Loucy (cell line): ENCODE results near the gene HUNK.

Source experiments
- H2AFZ ChIP-seq: fragments of 200-600 bp; sonication (generic); 2 replicates; pipeline ENCODE4 v1.6.0; 2016; ENCODE audit warnings: antibody characterized with exemption, mild to moderate bottlenecking, low read length, moderate library complexity
- H3F3A ChIP-seq: fragments of 200-600 bp; 2 replicates; pipeline ENCODE4 v1.6.0; 2016; ENCODE audit warnings: antibody characterized with exemption, low read depth, mild to moderate bottlenecking
- H3K27me3 ChIP-seq: fragments of 200-600 bp; sonication (generic); 2 replicates; pipeline ENCODE4 v1.6.1; 2014; ENCODE audit warnings: low read length, mild to moderate bottlenecking; ENCODE audit not compliant: insufficient read depth, poor library complexity, severe bottlenecking
- H3K36me3 ChIP-seq: fragments of 200-600 bp; sonication (generic); 2 replicates; pipeline ENCODE4 v1.6.1; 2016; ENCODE audit warnings: low read length; ENCODE audit not compliant: insufficient read depth
- H3K4me1 ChIP-seq: fragments of 200-600 bp; sonication (generic); 2 replicates; pipeline ENCODE4 v1.5.1; 2014; ENCODE audit warnings: low read length, mild to moderate bottlenecking; ENCODE audit not compliant: insufficient read depth, poor library complexity, severe bottlenecking
- H3K4me2 ChIP-seq: fragments of 200-600 bp; sonication (generic); 2 replicates; pipeline ENCODE4 v1.6.0; 2014; ENCODE audit warnings: antibody characterized with exemption, low read length, low read depth, mild to moderate bottlenecking; ENCODE audit not compliant: poor library complexity, severe bottlenecking
- H3K4me3 ChIP-seq: fragments of 200-600 bp; sonication (generic); 2 replicates; pipeline ENCODE4 v1.5.1; 2014; ENCODE audit warnings: low read length, mild to moderate bottlenecking, mixed read lengths; ENCODE audit not compliant: poor library complexity, severe bottlenecking
- H3K79me2 ChIP-seq: fragments of 200-600 bp; sonication (generic); 2 replicates; pipeline ENCODE4 v1.6.1; 2014; ENCODE audit warnings: low read length; ENCODE audit not compliant: insufficient read depth
- H3K9ac ChIP-seq: fragments of 200-600 bp; sonication (generic); 2 replicates; pipeline ENCODE4 v1.6.0; 2014; ENCODE audit warnings: mild to moderate bottlenecking, low read depth, low read length, moderate library complexity; ENCODE audit not compliant: poor library complexity, severe bottlenecking
- H3K9me2 ChIP-seq: fragments of 200-600 bp; sonication (generic); replicated peaks from 2 replicates; pipeline ENCODE4 v1.6.1; 2016; ENCODE audit warnings: low read depth, low read length, mixed read lengths
- H3K9me3 ChIP-seq: fragments of 200-600 bp; sonication (generic); 2 replicates; pipeline ENCODE4 v1.6.1; 2014; ENCODE audit warnings: mild to moderate bottlenecking, antibody characterized with exemption, low read length, low read depth; ENCODE audit not compliant: insufficient read depth
- H4K20me1 ChIP-seq: fragments of 200-600 bp; sonication (generic); 2 replicates; pipeline ENCODE4 v1.6.0; 2014; ENCODE audit warnings: antibody characterized with exemption, low read length, mild to moderate bottlenecking; ENCODE audit not compliant: insufficient read depth, poor library complexity, severe bottlenecking
- EZH2phosphoT487 ChIP-seq: fragments of 200-600 bp; IDR thresholded peaks from 2 replicates; pipeline ENCODE4 v1.6.1; 2018; ENCODE audit warnings: antibody characterized with exemption, mild to moderate bottlenecking, moderate library complexity, borderline replicate concordance
- TF ChIP-seq, protein P1 (sequence below): fragments of 200-600 bp; sonication (generic); conservative IDR thresholded peaks from 2 replicates; pipeline ENCODE4 v1.5.1; 2014; ENCODE audit warnings: mild to moderate bottlenecking, antibody characterized with exemption, low read length

The HUNK gene

DNA sequence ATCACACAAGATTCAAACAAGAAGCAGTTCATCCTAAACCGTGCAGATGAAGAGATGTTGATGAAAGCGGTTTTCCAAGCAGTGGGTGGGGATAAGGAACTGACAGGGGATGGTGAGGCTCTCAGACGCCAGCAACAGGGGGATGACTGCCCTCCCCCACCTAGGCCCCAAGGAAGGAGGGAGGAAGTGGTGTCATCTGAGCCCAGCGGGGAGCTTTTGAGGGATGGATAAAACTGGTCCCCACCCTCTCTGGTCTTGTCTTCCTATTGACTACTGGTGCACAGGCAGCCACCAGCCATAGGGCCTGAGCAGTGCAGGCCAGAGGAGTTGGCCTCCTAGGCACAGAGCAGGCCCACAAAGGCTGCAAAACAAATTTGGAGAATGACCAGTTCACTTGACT lies 175.5 kb downstream of the HUNK start:
- H3F3A ChIP-seq, result no peaks in the 10 kb centered on the region; the same call in 1 of the 2 replicates
- H3K36me3 ChIP-seq, result no peaks in the 10 kb centered on the region
- no peaks in the 10 kb centered on the region for H3K27me3 ChIP-seq
- H2AFZ ChIP-seq, result no peak overlapping the region
- no peak overlapping the region for H3K9ac ChIP-seq
- H4K20me1 ChIP-seq, result no peaks in the 10 kb centered on the region
- no peak overlapping the region for H3K4me2 ChIP-seq
- H3K4me3 ChIP-seq, result no peak overlapping the region
- no peaks in the 10 kb centered on the region for H3K4me1 ChIP-seq
- H3K79me2 ChIP-seq, result no peaks in the 10 kb centered on the region
- H3K9me2 ChIP-seq, result no peaks in the 10 kb centered on the region
- TF ChIP-seq, protein P1, sequence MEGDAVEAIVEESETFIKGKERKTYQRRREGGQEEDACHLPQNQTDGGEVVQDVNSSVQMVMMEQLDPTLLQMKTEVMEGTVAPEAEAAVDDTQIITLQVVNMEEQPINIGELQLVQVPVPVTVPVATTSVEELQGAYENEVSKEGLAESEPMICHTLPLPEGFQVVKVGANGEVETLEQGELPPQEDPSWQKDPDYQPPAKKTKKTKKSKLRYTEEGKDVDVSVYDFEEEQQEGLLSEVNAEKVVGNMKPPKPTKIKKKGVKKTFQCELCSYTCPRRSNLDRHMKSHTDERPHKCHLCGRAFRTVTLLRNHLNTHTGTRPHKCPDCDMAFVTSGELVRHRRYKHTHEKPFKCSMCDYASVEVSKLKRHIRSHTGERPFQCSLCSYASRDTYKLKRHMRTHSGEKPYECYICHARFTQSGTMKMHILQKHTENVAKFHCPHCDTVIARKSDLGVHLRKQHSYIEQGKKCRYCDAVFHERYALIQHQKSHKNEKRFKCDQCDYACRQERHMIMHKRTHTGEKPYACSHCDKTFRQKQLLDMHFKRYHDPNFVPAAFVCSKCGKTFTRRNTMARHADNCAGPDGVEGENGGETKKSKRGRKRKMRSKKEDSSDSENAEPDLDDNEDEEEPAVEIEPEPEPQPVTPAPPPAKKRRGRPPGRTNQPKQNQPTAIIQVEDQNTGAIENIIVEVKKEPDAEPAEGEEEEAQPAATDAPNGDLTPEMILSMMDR, result no peak
- no peak for TF ChIP-seq EZH2phosphoT487
- peaks cover 8% of the 10 kb centered on the region; the same call in 1 of the 2 replicates for H3K9me3 ChIP-seq
